NT2/D1 (cell line): ENCODE results near the gene TMEM209.

Experiments used
- SUZ12 ChIP-seq: IDR thresholded peaks from 2 replicates; pipeline ENCODE4 v1.6.1; 2011; ENCODE audit not compliant: insufficient read length, insufficient read depth; ENCODE audit errors: extremely low read depth
- YY1 ChIP-seq: IDR thresholded peaks from 2 replicates; pipeline ENCODE4 v1.6.1; 2011; ENCODE audit not compliant: insufficient read length, insufficient read depth

- TF ChIP-seq SUZ12 (no peak), YY1 (no peak)
These were observed 2.4 kb upstream of the TMEM209 start, which contains the start of gene SSMEM1 for GRCh38 chr7:130207642-130208041.
